ENCODE results near the gene ACTG1. TPM values are rescaled to one million over a fixed set of nuclear protein-coding genes. Genes with fewer than 3 reads are reported as not detected.

The ACTG1 gene
- total RNA-seq, 2 experiments from 2014 or later, result 1,296 to 1,318 TPM

GRCh38 chr17:81492202-81492601 lies 20.4 kb downstream of the ACTG1 start:
- DNase-seq (no peak), ATAC-seq (ENCODE audit: poor library complexity) (no peak)
- POLR2A ChIA-PET, result interaction anchor here (0.6 to 1.5 kb wide), 2 partner anchors 11 to 17 kb away, joined by 3 to 6 read pairs; no protein-coding TSS in a partner anchor
- Mint-ChIP-seq H3K36me3 (ENCODE audit: low read depth) (no peaks in the 10 kb centered on the region), H3K9me3 (no peaks in the 10 kb centered on the region), H3K4me1 (ENCODE audit: low read depth) (no peaks in the 10 kb centered on the region), H3K27me3 (peaks cover 8% of the 10 kb centered on the region), H3K27ac (no peak overlapping the region), H3K4me3 (no peak overlapping the region)
- H3K4me3 ChIP-seq (ENCODE audit: low read length), result no peak overlapping the region
- intact Hi-C loops (cut with DNase I, micrococcal nuclease), result no loop called here
- CTCF ChIA-PET, result no interaction called here
- no peaks in the 10 kb centered on the region for H3K36me3 ChIP-seq (ENCODE audit: insufficient read depth, low read length)
- H3K27me3 ChIP-seq (ENCODE audit: control insufficient read depth in 1 of 2, insufficient read depth in 2 of 2, low read length in 2 of 2), result peaks cover 0 to 2% of the 10 kb centered on the region in 2 experiments
- no peak for TF ChIP-seq CTCF (IDR thresholded peaks at IDR 0.05)
- H3K27ac ChIP-seq (ENCODE audit: low read depth in 1 of 2, low read length in 2 of 2), result no peak overlapping the region
- H3K4me1 ChIP-seq (ENCODE audit: insufficient read depth, low read length), result peaks cover 18% of the 10 kb centered on the region
- no peaks in the 10 kb centered on the region for H3K9me3 ChIP-seq (ENCODE audit: control insufficient read depth in 1 of 2, insufficient read depth in 1 of 2, low read length in 2 of 2)

- H3K27me3 Mint-ChIP-seq, result peaks cover 8% of the 10 kb centered on the region
- TF ChIP-seq CTCF (IDR thresholded peaks at IDR 0.05), result no peak
- Histone ChIP-seq H3K27ac (ENCODE audit: low read depth in 1 of 2, low read length in 2 of 2) (no peak overlapping the region), H3K4me1 (ENCODE audit: insufficient read depth, low read length) (peaks cover 22% of the 10 kb centered on the region), H3K9me3 (ENCODE audit: control insufficient read depth in 1 of 2, insufficient read depth in 1 of 2, low read length in 2 of 2) (no peaks in the 10 kb centered on the region), H3K27me3 (ENCODE audit: control insufficient read depth in 1 of 2, insufficient read depth in 2 of 2, low read length in 2 of 2) (peaks cover 0 to 2% of the 10 kb centered on the region in 2 experiments), H3K36me3 (ENCODE audit: insufficient read depth, low read length) (no peaks in the 10 kb centered on the region), H3K4me3 (ENCODE audit: low read length) (no peak overlapping the region)
- no peaks in the 10 kb centered on the region for H3K4me1 Mint-ChIP-seq (ENCODE audit: low read depth)
- no peak overlapping the region for H3K27ac Mint-ChIP-seq
- no peak for ATAC-seq (ENCODE audit: poor library complexity)
- POLR2A ChIA-PET, result interaction anchor here (0.6 to 1.5 kb wide), 2 partner anchors 11 to 17 kb away, joined by 3 to 6 read pairs; no protein-coding TSS in a partner anchor
- no peaks in the 10 kb centered on the region for H3K9me3 Mint-ChIP-seq
- no peak for DNase-seq
- H3K4me3 Mint-ChIP-seq, result no peak overlapping the region
- CTCF ChIA-PET, result no interaction called here
- intact Hi-C loops (cut with DNase I, micrococcal nuclease), result no loop called here
- H3K36me3 Mint-ChIP-seq (ENCODE audit: low read depth), result no peaks in the 10 kb centered on the region
These were observed 20.8 kb downstream of the ACTG1 start for GRCh38 chr17:81491761-81492160.

GRCh38 chr17:81491181-81491581 lies 21.4 kb downstream of the ACTG1 start:
- no peak for ATAC-seq (ENCODE audit: poor library complexity)
- Histone ChIP-seq H3K27me3 (ENCODE audit: control insufficient read depth in 1 of 2, insufficient read depth in 2 of 2, low read length in 2 of 2) (peaks cover 0 to 2% of the 10 kb centered on the region in 2 experiments), H3K27ac (ENCODE audit: low read depth in 1 of 2, low read length in 2 of 2) (no peak overlapping the region), H3K4me1 (ENCODE audit: insufficient read depth, low read length) (peaks cover 22% of the 10 kb centered on the region), H3K36me3 (ENCODE audit: insufficient read depth, low read length) (no peaks in the 10 kb centered on the region), H3K4me3 (ENCODE audit: low read length) (no peak overlapping the region), H3K9me3 (ENCODE audit: control insufficient read depth in 1 of 2, insufficient read depth in 1 of 2, low read length in 2 of 2) (no peaks in the 10 kb centered on the region)
- ChIA-PET CTCF (no interaction called here), POLR2A (interaction anchor here (0.7 kb wide), 1 partner anchor 1345 kb away, joined by 4 read pairs; no protein-coding TSS in a partner anchor)
- Mint-ChIP-seq H3K4me1 (ENCODE audit: low read depth) (peaks cover 3% of the 10 kb centered on the region), H3K9me3 (no peaks in the 10 kb centered on the region), H3K27ac (no peak overlapping the region), H3K4me3 (no peak overlapping the region), H3K27me3 (peaks cover 10% of the 10 kb centered on the region), H3K36me3 (ENCODE audit: low read depth) (no peaks in the 10 kb centered on the region)
- DNase-seq, result no peak
- TF ChIP-seq CTCF (IDR thresholded peaks at IDR 0.05), result no peak
- intact Hi-C loops (cut with DNase I, micrococcal nuclease), result no loop called here

All from CD4-positive, alpha-beta T cell (primary cell).